Measurements from ENCODE around the gene LEFTY2. TPM values are rescaled to one million over a fixed set of nuclear protein-coding genes. Genes with fewer than 3 reads are reported as not detected.

Gene LEFTY2
- total RNA-seq (2014; rRNA removed): not detected in 2 replicates
- Bru-seq, nascent RNA: percentile 11 among the genes with signal in this experiment
- BruChase-seq, experiment 1, labeled RNA remaining after a 6-hour chase: percentile 11 among the genes with signal in this experiment
- percentile 31 among the genes with signal in this experiment for BruChase-seq, experiment 2, labeled RNA remaining after a 2-hour chase
- long read RNA-seq: 0 reads

- Histone ChIP-seq H3K4me3 (ENCODE audit: low read length) (no peak within 1 kb of the TSS), H3K4me1 (ENCODE audit: insufficient read depth, low read length) (no peaks in the 10 kb centered on the region), H3K4me2 (ENCODE audit: low read length) (no peak within 1 kb of the TSS), H3K9me2 (replicated peaks; ENCODE audit: low read length) (no peaks in the 10 kb centered on the region), H3K27me3 (ENCODE audit: low read length) (no peaks in the 10 kb centered on the region), H3F3A (ENCODE audit: low read length, unreplicated experiment) (no peaks in the 10 kb centered on the region), H3K79me2 (ENCODE audit: low read length) (no peaks in the 10 kb centered on the region), H3K9me3 (ENCODE audit: low read length) (no peaks in the 10 kb centered on the region), H2AFZ (ENCODE audit: low read length) (no peak within 1 kb of the TSS), H3K36me3 (ENCODE audit: low read depth, low read length) (no peaks in the 10 kb centered on the region), H3K27ac (ENCODE audit: low read length) (no peak within 1 kb of the TSS), H4K20me1 (ENCODE audit: low read length) (no peaks in the 10 kb centered on the region), H3K9ac (ENCODE audit: low read length) (no peak within 1 kb of the TSS)
- ChIA-PET POLR2A (ENCODE audit: unreplicated experiment) (no interaction called here), CTCF (no interaction called here)
- no TSS peak for BruUV-seq (replicated peaks)
- DNase-seq (no peak), ATAC-seq (no peak)
- TF ChIP-seq EZH2phosphoT487 (IDR thresholded peaks at IDR 0.05; ENCODE audit: borderline replicate concordance, low read length): no peak
- TF ChIP-seq CTCF (conservative IDR thresholded peaks at IDR 0.05; ENCODE audit: low read depth, low read length): no peak
- no peak for TF ChIP-seq EZH2 (IDR thresholded peaks at IDR 0.05; ENCODE audit: low read length, unreplicated experiment)
- intact Hi-C loops (cut with micrococcal nuclease): no loop called here
Observed at GRCh38 chr1:225941187-225941941, at the start of gene LEFTY2. TSS of gene LEFTY2 (minus strand) at chr1:225941220. CDS start at chr1:225941140, 80 bp downstream.

- no peaks in the 10 kb centered on the region for H3K9me3 ChIP-seq (ENCODE audit: low read length)
- peaks cover 14% of the 10 kb centered on the region; the same call in 1 of the 2 replicates for H4K20me1 ChIP-seq (ENCODE audit: low read length)
- TF ChIP-seq CTCF (conservative IDR thresholded peaks at IDR 0.05; ENCODE audit: low read depth, low read length): peak; percentile 86
- TF ChIP-seq EZH2phosphoT487 (IDR thresholded peaks at IDR 0.05; ENCODE audit: borderline replicate concordance, low read length): no peak
- no peak for TF ChIP-seq EZH2 (IDR thresholded peaks at IDR 0.05; ENCODE audit: low read length, unreplicated experiment)
- H3K9ac ChIP-seq (ENCODE audit: low read length): no peak overlapping the region
- ChIA-PET POLR2A (ENCODE audit: unreplicated experiment) (no interaction called here), CTCF (interaction anchor here (0.5 to 1.2 kb wide), 10 partner anchors 8 to 694 kb away, joined by 3 to 6 read pairs (median 4); partner anchors contain the start of gene TMEM63A)
- no peaks in the 10 kb centered on the region for H3K4me1 ChIP-seq (ENCODE audit: insufficient read depth, low read length)
- no peaks in the 10 kb centered on the region for H3K9me2 ChIP-seq (replicated peaks; ENCODE audit: low read length)
- DNase-seq (peak; percentile 76), ATAC-seq (peak; percentile 40; the same call in 1 of the 2 replicates)
- BruUV-seq (replicated peaks): no TSS peak
- H3K36me3 ChIP-seq (ENCODE audit: low read depth, low read length): peaks cover 86% of the 10 kb centered on the region
- H3K27me3 ChIP-seq (ENCODE audit: low read length): no peaks in the 10 kb centered on the region
- intact Hi-C loops (cut with micrococcal nuclease): no loop called here
- peaks cover 7% of the 10 kb centered on the region for H3F3A ChIP-seq (ENCODE audit: low read length, unreplicated experiment)
- no peak overlapping the region for H3K4me3 ChIP-seq (ENCODE audit: low read length)
- no peak overlapping the region for H2AFZ ChIP-seq (ENCODE audit: low read length)
- peaks cover 22% of the 10 kb centered on the region for H3K79me2 ChIP-seq (ENCODE audit: low read length)
- H3K4me2 ChIP-seq (ENCODE audit: low read length): no peak overlapping the region
- H3K27ac ChIP-seq (ENCODE audit: low read length): no peak overlapping the region
Observed at GRCh38 chr1:225987491-225988316, 46.7 kb upstream of the LEFTY2 start.

Measured in PC-3 (cell line).